ENCODE measurements around the gene FFAR1. TPM values are rescaled to one million over a fixed set of nuclear protein-coding genes. Genes with fewer than 3 reads are reported as not detected.

The FFAR1 gene
- total and polyA plus RNA-seq, 2 donors (not counting 3 experiments of a cell fraction or from before 2014, with no cell fraction given) = not detected

GRCh38 chr19:35355791-35356460 is 8.2 kb downstream of the FFAR1 start:
- ChIA-PET POLR2A (no interaction called here), CTCF (interaction anchor here (0.6 to 6.9 kb wide), 3 partner anchors 7 to 363 kb away, joined by 3 to 118 read pairs (median 3); no protein-coding TSS in a partner anchor)
- Histone ChIP-seq H3K9me3 (replicated peaks; ENCODE audit: control insufficient read depth, insufficient read depth, low read length) (no peaks in the 10 kb centered on the region), H3K79me2 (ENCODE audit: control insufficient read depth, insufficient read depth, low read length) (no peaks in the 10 kb centered on the region), H3K27ac (ENCODE audit: insufficient read depth, low read depth, low read length) (no peak overlapping the region), H2AFZ (ENCODE audit: low read depth, low read length) (no peak overlapping the region), H3K4me3 (replicated peaks in 1 of 3; ENCODE audit: insufficient read depth in 1 of 3, low read depth in 1 of 3, low read length in 3 of 3) (no peak overlapping the region), H3K27me3 (ENCODE audit: control insufficient read depth in 2 of 2, insufficient read depth in 2 of 2, low read length in 2 of 2) (no peaks in the 10 kb centered on the region), H3K9ac (replicated peaks; ENCODE audit: extremely low read depth, insufficient read depth, low read length) (no peak overlapping the region), H4K20me1 (replicated peaks; ENCODE audit: control insufficient read depth, extremely low read depth, insufficient read depth, low read length) (no peaks in the 10 kb centered on the region), H3K4me1 (ENCODE audit: control insufficient read depth, extremely low read depth, insufficient read depth, low read length) (no peaks in the 10 kb centered on the region), H3K9me1 (replicated peaks; ENCODE audit: control insufficient read depth, extremely low read depth, insufficient read depth, low read length) (no peaks in the 10 kb centered on the region), H3K36me3 (ENCODE audit: control insufficient read depth in 2 of 2, extremely low read depth in 1 of 2, insufficient read depth in 2 of 2, low read length in 2 of 2) (no peaks in the 10 kb centered on the region), H3K4me2 (ENCODE audit: insufficient read depth, low read length) (no peak overlapping the region)
- TF ChIP-seq MYC (IDR thresholded peaks at IDR 0.05; ENCODE audit: low read depth, low read length) (no peak), JUN (IDR thresholded peaks at IDR 0.05; ENCODE audit: borderline replicate concordance, insufficient read depth, insufficient read length, low read depth) (no peak), MAX (IDR thresholded peaks at IDR 0.05; ENCODE audit: insufficient read depth, insufficient read length) (no peak), CTCF (IDR thresholded peaks at IDR 0.05; ENCODE audit: extremely low read depth in 1 of 2, insufficient read depth in 1 of 2, low read depth in 1 of 2, low read length in 2 of 2) (no peak), FOS (IDR thresholded peaks at IDR 0.05; ENCODE audit: borderline replicate concordance, insufficient read depth, low read length) (no peak)
- intact Hi-C loops (cut with micrococcal nuclease) (no loop called here), dilution Hi-C loops (cut with MboI; ENCODE audit: extremely low pct_ligation_motif_present, low sequenced_read_pairs) (no loop called here)
- no TSS peak for BruUV-seq (replicated peaks)
- FAIRE-seq = no peak
- DNase-seq (ENCODE audit: low read depth, low spot score) = no peak
